ENCODE measurements around the gene SLC4A7. TPM values are rescaled to one million over a fixed set of nuclear protein-coding genes. Genes with fewer than 3 reads are reported as not detected.

SLC4A7 gene
- total RNA-seq, 2 experiments from 2014 or later: 48.0 to 48.8 TPM

DNA sequence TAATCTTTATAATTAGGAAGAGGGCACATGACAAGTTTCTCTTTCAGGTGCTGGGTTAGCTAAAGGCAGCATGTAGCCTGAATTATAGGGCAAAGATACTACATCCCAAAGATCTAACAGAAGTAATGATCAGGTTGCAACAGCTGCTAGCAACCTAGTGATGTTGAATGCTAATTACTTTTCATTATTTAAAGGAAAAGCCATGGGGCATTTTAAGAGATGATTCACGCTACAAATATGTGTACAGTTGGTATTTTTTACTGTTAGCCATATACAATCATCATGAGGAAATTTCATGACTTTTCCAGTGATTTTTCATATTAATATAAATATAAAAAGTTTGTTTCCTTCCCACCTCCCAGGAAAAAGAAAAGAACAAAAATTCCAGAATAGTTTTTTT, 158.0 kb downstream of the SLC4A7 start:
- no peak overlapping the region for H3K27ac Mint-ChIP-seq
- ChIA-PET CTCF (interaction anchor here (0.9 to 1.7 kb wide), 4 partner anchors 8 to 192 kb away, joined by 3 to 4 read pairs (median 3); no protein-coding TSS in a partner anchor), POLR2A (no interaction called here)
- intact Hi-C loops (cut with micrococcal nuclease): no loop called here
- ATAC-seq (no peak), DNase-seq (no peak)
- no peak overlapping the region for H3K4me3 Mint-ChIP-seq
- TF ChIP-seq, protein P1, sequence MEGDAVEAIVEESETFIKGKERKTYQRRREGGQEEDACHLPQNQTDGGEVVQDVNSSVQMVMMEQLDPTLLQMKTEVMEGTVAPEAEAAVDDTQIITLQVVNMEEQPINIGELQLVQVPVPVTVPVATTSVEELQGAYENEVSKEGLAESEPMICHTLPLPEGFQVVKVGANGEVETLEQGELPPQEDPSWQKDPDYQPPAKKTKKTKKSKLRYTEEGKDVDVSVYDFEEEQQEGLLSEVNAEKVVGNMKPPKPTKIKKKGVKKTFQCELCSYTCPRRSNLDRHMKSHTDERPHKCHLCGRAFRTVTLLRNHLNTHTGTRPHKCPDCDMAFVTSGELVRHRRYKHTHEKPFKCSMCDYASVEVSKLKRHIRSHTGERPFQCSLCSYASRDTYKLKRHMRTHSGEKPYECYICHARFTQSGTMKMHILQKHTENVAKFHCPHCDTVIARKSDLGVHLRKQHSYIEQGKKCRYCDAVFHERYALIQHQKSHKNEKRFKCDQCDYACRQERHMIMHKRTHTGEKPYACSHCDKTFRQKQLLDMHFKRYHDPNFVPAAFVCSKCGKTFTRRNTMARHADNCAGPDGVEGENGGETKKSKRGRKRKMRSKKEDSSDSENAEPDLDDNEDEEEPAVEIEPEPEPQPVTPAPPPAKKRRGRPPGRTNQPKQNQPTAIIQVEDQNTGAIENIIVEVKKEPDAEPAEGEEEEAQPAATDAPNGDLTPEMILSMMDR (IDR thresholded peaks at IDR 0.05): no peak
- H3K4me1 Mint-ChIP-seq (ENCODE audit: low read depth): no peaks in the 10 kb centered on the region
- peaks cover 5% of the 10 kb centered on the region for H3K9me3 Mint-ChIP-seq
- H3K36me3 Mint-ChIP-seq (ENCODE audit: low read depth): no peaks in the 10 kb centered on the region
- no peaks in the 10 kb centered on the region for H3K27me3 Mint-ChIP-seq

DNA sequence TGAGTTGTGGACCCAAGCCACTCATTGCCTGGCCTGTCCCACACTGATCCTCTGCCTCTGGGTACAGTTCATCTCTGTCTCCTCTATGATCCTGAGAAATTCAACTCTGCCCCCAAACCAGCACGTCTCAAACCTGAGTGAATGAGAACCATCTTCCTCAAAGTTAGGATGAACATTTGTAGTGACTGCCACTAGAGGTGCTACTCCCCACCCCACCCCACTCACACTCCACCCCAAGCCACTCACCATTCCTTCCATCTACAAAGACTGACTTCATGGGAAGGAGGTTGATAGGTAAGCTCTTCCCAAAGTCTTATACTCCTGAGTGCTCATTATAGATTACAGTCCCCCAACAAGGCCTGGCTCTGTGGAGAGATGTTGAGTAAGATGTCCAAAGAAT, 158.8 kb downstream of the SLC4A7 start:
- ATAC-seq: no peak
- Mint-ChIP-seq H3K4me3 (no peak overlapping the region), H3K4me1 (ENCODE audit: low read depth) (no peaks in the 10 kb centered on the region), H3K27me3 (no peaks in the 10 kb centered on the region), H3K36me3 (ENCODE audit: low read depth) (no peaks in the 10 kb centered on the region), H3K27ac (no peak overlapping the region), H3K9me3 (peaks cover 5% of the 10 kb centered on the region)
- ChIA-PET CTCF (interaction anchor here (1.1 to 1.7 kb wide), 2 partner anchors 19 to 41 kb away, joined by 3 to 4 read pairs; no protein-coding TSS in a partner anchor), POLR2A (no interaction called here)
- intact Hi-C loops (cut with micrococcal nuclease): no loop called here
- TF ChIP-seq, protein P1 (IDR thresholded peaks at IDR 0.05): peak; percentile 10
- no peak for DNase-seq

DNA sequence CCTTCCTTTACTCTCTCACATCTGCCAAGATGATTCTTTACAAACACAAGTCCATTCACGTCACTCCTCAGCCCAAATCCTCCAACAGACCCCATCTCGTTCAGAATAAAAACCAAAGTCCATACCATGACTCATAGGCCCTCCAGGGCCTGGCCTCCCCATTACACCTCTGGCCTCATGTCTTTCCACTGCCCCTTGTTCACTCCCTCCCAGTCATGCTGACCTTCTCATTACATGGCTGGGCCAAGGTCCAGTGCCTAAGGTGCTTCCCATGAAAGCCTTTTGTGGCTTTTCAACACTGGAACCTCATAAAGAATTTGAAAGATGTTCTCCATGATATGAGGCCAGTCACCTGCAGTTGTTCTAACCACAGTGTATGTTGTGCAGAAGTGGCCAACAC, 159.5 kb downstream of the SLC4A7 start:
- CTCF ChIA-PET: interaction anchor here (1.7 kb wide), 1 partner anchor 19 kb away, joined by 4 read pairs; no protein-coding TSS in a partner anchor
- intact Hi-C loops (cut with micrococcal nuclease): no loop called here
- Mint-ChIP-seq H3K36me3 (ENCODE audit: low read depth) (no peaks in the 10 kb centered on the region), H3K4me3 (no peak overlapping the region), H3K27me3 (no peaks in the 10 kb centered on the region), H3K9me3 (peaks cover 5% of the 10 kb centered on the region), H3K27ac (no peak overlapping the region), H3K4me1 (ENCODE audit: low read depth) (no peaks in the 10 kb centered on the region)
- TF ChIP-seq, protein P1 (IDR thresholded peaks at IDR 0.05): no peak
- POLR2A ChIA-PET: no interaction called here
- DNase-seq: no peak
- no peak for ATAC-seq

DNA sequence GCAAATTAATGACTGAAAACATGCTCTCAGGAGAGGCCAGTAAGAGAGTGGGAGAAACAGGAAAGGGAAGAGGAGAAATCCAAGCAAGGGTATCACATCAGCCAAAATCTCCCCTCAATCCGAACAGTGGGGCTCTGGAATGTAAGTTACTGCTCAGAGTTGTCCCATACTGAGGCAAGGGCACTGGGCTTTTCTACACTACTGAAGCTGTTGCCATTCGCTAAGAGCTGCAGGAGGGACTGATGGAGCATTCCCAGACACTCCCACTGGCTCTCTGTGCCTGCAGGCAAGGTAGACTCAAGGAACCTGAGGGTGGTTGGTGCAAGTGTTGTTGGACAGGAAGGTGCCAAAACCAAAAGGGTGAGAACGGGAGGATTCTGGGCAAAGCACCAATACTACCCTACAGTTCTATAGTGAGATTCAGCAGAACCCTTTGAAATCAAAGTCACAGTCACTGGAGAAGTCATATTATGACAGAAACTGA, 161.1 kb downstream of the SLC4A7 start:
- H3K27ac Mint-ChIP-seq: no peak overlapping the region
- CTCF ChIA-PET: no interaction called here
- no peak for ATAC-seq
- H3K4me3 Mint-ChIP-seq: no peak overlapping the region
- no peak for DNase-seq
- H3K4me1 Mint-ChIP-seq (ENCODE audit: low read depth): no peaks in the 10 kb centered on the region
- no peaks in the 10 kb centered on the region for H3K27me3 Mint-ChIP-seq
- POLR2A ChIA-PET: no interaction called here
- H3K36me3 Mint-ChIP-seq (ENCODE audit: low read depth): no peaks in the 10 kb centered on the region
- TF ChIP-seq, protein P1 (IDR thresholded peaks at IDR 0.05): no peak
- H3K9me3 Mint-ChIP-seq: no peaks in the 10 kb centered on the region
- intact Hi-C loops (cut with micrococcal nuclease): no loop called here

Other genes with a start within 250 kb of the SLC4A7 start
- gene NEK10, start 115.0 kb downstream of the SLC4A7 start, total RNA-seq: under 1 TPM; 0.29 to 0.58 TPM
- 1 to 10 TPM; 4.2 to 4.4 TPM for gene EOMES, start 237.9 kb upstream of the SLC4A7 start, total RNA-seq